ENCODE results near the gene DIPK1A.

DNA sequence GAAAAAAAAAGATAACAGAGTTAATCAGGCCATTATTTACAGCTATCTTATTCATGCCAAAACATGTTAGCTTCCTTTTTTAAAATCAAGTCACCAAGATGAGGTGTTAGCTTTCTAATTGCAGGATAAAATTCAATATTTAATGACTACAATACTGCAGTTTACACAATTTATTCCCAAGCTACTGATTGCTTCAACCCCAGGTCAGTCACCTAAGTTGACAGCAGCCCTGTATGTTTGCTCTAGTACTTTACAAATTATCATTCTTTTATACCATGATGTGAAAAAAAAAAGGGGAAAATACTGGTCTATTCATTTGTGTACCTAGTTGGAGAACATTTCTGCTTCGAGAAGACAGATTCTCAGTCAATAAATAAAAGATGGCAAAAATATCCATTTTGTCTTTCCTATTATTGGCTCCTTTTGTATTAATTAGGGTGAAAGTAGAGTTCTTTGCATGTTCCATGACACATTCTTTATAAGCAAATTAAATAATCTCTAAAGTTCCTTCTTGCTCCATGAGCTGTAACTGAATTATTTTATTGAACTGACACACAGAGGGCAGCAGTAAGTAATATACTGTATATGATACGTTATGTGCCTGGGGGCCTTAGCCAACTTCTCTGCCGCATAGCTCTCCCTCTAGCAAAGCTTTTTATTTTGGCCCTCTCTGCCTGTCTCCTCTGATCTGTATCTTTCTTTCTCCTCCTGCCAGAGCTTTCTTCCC is 48.0 kb downstream of the DIPK1A start:
- TF ChIP-seq, protein P1, sequence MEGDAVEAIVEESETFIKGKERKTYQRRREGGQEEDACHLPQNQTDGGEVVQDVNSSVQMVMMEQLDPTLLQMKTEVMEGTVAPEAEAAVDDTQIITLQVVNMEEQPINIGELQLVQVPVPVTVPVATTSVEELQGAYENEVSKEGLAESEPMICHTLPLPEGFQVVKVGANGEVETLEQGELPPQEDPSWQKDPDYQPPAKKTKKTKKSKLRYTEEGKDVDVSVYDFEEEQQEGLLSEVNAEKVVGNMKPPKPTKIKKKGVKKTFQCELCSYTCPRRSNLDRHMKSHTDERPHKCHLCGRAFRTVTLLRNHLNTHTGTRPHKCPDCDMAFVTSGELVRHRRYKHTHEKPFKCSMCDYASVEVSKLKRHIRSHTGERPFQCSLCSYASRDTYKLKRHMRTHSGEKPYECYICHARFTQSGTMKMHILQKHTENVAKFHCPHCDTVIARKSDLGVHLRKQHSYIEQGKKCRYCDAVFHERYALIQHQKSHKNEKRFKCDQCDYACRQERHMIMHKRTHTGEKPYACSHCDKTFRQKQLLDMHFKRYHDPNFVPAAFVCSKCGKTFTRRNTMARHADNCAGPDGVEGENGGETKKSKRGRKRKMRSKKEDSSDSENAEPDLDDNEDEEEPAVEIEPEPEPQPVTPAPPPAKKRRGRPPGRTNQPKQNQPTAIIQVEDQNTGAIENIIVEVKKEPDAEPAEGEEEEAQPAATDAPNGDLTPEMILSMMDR (conservative IDR thresholded peaks at IDR 0.05): no peak
- no peak for TF ChIP-seq EZH2 (IDR thresholded peaks at IDR 0.05; ENCODE audit: low read depth)

All from PC-9 (cell line).